Mesodermal cell (in vitro differentiated cells): ENCODE results near the gene WASL.
"Not testable (repeated sequence)": the region's sequence is repeated elsewhere in the genome, so short reads cannot be mapped to it uniquely, and the experiment has no call there.

Experiments used
- H3K27ac ChIP-seq: 2 replicates; pipeline ENCODE4 v1.7.0; 2013; ENCODE audit warnings: mild to moderate bottlenecking, low read depth, low read length, moderate library complexity; ENCODE audit not compliant: severe bottlenecking
- H3K36me3 ChIP-seq: 2 replicates; pipeline ENCODE4 v1.7.1; 2013; ENCODE audit warnings: mild to moderate bottlenecking, low read length, moderate library complexity; ENCODE audit not compliant: control insufficient read depth, insufficient read depth
- H3K4me1 ChIP-seq: one replicate; pipeline ENCODE4 v1.7.1; 2013; ENCODE audit warnings: mild to moderate bottlenecking, low read length; ENCODE audit not compliant: insufficient read depth, control insufficient read depth, poor library complexity, severe bottlenecking
- H3K4me3 ChIP-seq: 2 replicates; pipeline ENCODE4 v1.7.0; 2013; ENCODE audit warnings: low read length, control low read depth, mild to moderate bottlenecking; ENCODE audit not compliant: insufficient read depth, poor library complexity, severe bottlenecking; ENCODE audit errors: extremely low read depth
- H3K9me3 ChIP-seq: 2 replicates; pipeline ENCODE4 v1.7.1; 2013; ENCODE audit warnings: mild to moderate bottlenecking, low read length, moderate library complexity; ENCODE audit not compliant: control insufficient read depth
- WGBS, 2 experiments: methylation state at CpG; one replicate each; pipeline ENCODE4 v1.1.5; 2013; ENCODE audit warnings: missing lambda C conversion rate in 2 of 2; ENCODE audit not compliant: insufficient coverage in 2 of 2; 5-methylcytosine and 5-hydroxymethylcytosine counted together

Gene WASL

GRCh38 chr7:123787220-123788007 is 38.6 kb upstream of the WASL start:
- no peaks in the 10 kb centered on the region for H3K9me3 ChIP-seq
- H3K4me1 ChIP-seq, result no peaks in the 10 kb centered on the region
- no peak overlapping the region for H3K27ac ChIP-seq
- no CpG with 5 or more reads among the region's 3 CpGs for WGBS, 2 experiments
- H3K36me3 ChIP-seq, result no peaks in the 10 kb centered on the region
- no peak overlapping the region for H3K4me3 ChIP-seq

DNA sequence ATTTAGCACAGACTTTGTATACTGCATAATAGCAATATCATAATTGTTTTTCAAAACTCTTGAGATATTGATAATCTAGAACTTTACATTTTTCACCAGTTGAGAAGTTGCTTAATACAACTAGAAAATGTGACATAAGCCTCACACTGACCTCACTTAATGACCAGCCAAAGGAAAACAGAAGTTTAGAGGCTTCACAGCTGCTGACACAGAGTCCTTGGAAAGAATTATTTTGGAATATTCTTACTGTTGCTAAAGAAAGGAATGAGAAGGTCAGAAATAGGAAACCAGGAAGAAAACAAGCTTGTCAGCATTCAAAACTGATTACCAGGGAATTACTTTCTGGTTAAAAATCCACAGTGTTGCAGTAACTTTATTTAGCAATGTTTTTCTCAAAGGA is 35.5 kb upstream of the WASL start:
- no peaks in the 10 kb centered on the region for H3K36me3 ChIP-seq
- no peaks in the 10 kb centered on the region for H3K4me1 ChIP-seq
- H3K4me3 ChIP-seq, result no peak overlapping the region
- no peak overlapping the region for H3K27ac ChIP-seq
- no peaks in the 10 kb centered on the region for H3K9me3 ChIP-seq

DNA sequence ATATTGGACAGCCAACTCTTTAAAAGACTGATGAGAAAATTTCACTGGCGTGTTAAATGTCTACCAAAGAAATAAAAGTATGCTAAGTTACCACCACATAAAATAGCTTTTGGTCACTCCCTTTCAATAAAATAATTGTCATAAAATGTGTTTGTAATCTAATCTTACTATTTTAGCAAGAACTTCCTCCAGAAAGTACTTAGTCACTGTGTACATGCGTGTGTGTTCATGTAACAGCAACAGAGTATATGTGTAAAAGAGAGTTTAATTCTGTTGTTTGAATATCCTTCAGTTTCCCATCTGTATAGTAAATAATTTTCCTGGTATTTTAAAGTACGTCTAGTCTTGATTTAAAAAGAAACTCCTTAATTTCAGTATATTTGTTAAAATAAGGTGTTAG is 35.0 kb upstream of the WASL start:
- H3K4me3 ChIP-seq, result no peak overlapping the region
- H3K27ac ChIP-seq, result no peak overlapping the region
- WGBS, 2 experiments, result no CpG with 5 or more reads among the region's 3 CpGs
- H3K9me3 ChIP-seq, result no peaks in the 10 kb centered on the region
- no peaks in the 10 kb centered on the region for H3K36me3 ChIP-seq
- H3K4me1 ChIP-seq, result no peaks in the 10 kb centered on the region

GRCh38 chr7:123782071-123782798 is 33.4 kb upstream of the WASL start:
- Histone ChIP-seq H3K36me3 (no peaks in the 10 kb centered on the region), H3K4me1 (no peaks in the 10 kb centered on the region), H3K27ac (no peak overlapping the region), H3K4me3 (no peak overlapping the region), H3K9me3 (no peaks in the 10 kb centered on the region)
- no CpG with 5 or more reads among the region's 2 CpGs for WGBS, 2 experiments

GRCh38 chr7:123780472-123780871 is 31.7 kb upstream of the WASL start:
- not testable (repeated sequence) for H3K4me3 ChIP-seq, H3K27ac ChIP-seq, H3K36me3 ChIP-seq, H3K4me1 ChIP-seq, H3K9me3 ChIP-seq
- WGBS, 2 experiments, result no CpG with 5 or more reads among the region's 2 CpGs

DNA sequence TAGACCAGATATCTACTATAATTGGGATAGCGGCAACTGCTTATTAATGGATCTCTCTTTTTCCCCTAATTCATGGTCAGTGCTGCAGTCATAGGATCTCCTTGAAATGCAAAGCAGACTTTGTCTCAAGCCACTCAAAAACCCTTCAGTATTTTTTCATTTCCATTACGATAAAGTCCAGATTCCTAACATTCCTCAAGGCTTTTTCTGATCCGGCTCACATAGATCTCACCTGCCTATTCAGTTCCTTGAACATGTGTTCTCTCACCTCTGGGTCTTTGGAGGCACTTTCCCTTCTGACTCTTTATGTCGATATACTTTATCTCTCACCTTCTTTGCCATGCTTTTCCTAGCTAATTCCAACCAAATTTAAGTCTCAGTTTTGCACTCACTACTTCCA is 25.7 kb upstream of the WASL start:
- WGBS, 2 experiments, result 89 to 93% methylated on average over 4 of the region's 4 CpGs
- H3K27ac ChIP-seq, result no peak overlapping the region
- H3K4me1 ChIP-seq, result no peaks in the 10 kb centered on the region
- no peaks in the 10 kb centered on the region for H3K36me3 ChIP-seq
- no peaks in the 10 kb centered on the region for H3K9me3 ChIP-seq
- no peak overlapping the region for H3K4me3 ChIP-seq

GRCh38 chr7:123773481-123773880 is 24.7 kb upstream of the WASL start:
- H3K4me1 ChIP-seq, result no peaks in the 10 kb centered on the region
- no peak overlapping the region for H3K27ac ChIP-seq
- H3K4me3 ChIP-seq, result no peak overlapping the region
- no peaks in the 10 kb centered on the region for H3K36me3 ChIP-seq
- H3K9me3 ChIP-seq, result no peaks in the 10 kb centered on the region
- no CpG with 5 or more reads among the region's 3 CpGs for WGBS, 2 experiments

- no peak overlapping the region for H3K4me3 ChIP-seq
- H3K4me1 ChIP-seq, result no peaks in the 10 kb centered on the region
- H3K27ac ChIP-seq, result no peak overlapping the region
- WGBS, 2 experiments, result 68 to 86% methylated on average over 2 of the region's 3 CpGs
- no peaks in the 10 kb centered on the region for H3K9me3 ChIP-seq
- H3K36me3 ChIP-seq, result no peaks in the 10 kb centered on the region
Observed at GRCh38 chr7:123772652-123773051, 23.8 kb upstream of the WASL start.

DNA sequence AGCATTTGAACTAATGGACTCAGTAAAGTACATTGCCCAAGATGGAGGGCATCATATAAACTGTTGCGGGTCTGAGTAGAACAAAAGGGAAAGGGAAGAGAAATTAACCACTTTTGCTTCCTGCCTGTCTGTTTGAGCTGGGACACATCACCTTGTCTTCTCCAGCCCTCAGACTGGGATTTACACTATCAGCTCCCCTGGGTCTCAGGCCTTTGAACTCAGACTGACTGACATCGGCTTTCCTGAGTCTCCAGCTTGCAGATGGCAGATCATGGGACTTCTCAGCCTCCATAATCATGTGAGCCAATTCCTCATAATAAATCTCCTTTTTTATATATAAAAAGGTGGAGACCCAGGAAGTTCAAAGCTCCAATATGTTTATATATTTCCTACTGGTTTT is 23.0 kb upstream of the WASL start:
- Histone ChIP-seq H3K9me3 (no peaks in the 10 kb centered on the region), H3K36me3 (no peaks in the 10 kb centered on the region), H3K4me1 (no peaks in the 10 kb centered on the region), H3K27ac (no peak overlapping the region), H3K4me3 (no peak overlapping the region)
- WGBS, 2 experiments, result 80% methylated on average over 1 of the region's 2 CpGs; no CpG with 5 or more reads in 1 of the 2 experiments

GRCh38 chr7:123771256-123771655 is 22.5 kb upstream of the WASL start:
- H3K4me3 ChIP-seq, result no peak overlapping the region

DNA sequence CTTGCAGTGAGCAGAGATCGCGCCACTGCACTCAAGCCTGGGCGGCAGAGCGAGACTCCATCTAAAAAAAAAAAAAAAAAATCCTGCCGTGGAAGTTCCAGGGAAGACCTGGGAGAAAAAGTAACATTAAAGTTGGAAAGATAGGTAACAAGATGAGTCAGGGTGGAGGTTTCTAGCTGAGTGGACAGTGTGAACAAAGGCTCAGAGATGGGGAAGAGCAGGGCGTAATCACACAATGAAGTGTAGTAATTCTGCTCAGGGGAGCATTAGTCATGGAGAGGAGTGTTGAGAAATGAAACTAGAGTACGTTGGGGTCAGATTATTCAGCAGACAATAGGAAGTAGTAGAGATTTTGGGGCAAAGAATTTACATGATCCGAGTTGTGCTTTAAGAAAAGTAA is 21.6 kb upstream of the WASL start:
- no peak overlapping the region for H3K4me3 ChIP-seq
- 93 to 95% methylated on average over 5 to 6 of the region's 8 CpGs for WGBS, 2 experiments

More at GRCh38 chr7:123771256-123771655, 22.5 kb upstream of the WASL start:
- Histone ChIP-seq H3K9me3 (no peaks in the 10 kb centered on the region), H3K27ac (no peak overlapping the region), H3K4me1 (no peaks in the 10 kb centered on the region), H3K36me3 (no peaks in the 10 kb centered on the region)
- 78% methylated on average over 1 of the region's 2 CpGs; no CpG with 5 or more reads in 1 of the 2 experiments for WGBS, 2 experiments

More for the DNA sequence above, 21.6 kb upstream of the WASL start:
- H3K36me3 ChIP-seq, result no peaks in the 10 kb centered on the region
- H3K27ac ChIP-seq, result no peak overlapping the region
- H3K9me3 ChIP-seq, result no peaks in the 10 kb centered on the region
- H3K4me1 ChIP-seq, result no peaks in the 10 kb centered on the region
